GM21619 (cell line): ENCODE results near the gene MYO1C.

Experiments used
- ATAC-seq: cut with Tn5 transposase; IDR thresholded peaks from one replicate; pipeline ENCODE4 v1.9.1; 2021; ENCODE audit not compliant: unreplicated experiment

Gene MYO1C

DNA sequence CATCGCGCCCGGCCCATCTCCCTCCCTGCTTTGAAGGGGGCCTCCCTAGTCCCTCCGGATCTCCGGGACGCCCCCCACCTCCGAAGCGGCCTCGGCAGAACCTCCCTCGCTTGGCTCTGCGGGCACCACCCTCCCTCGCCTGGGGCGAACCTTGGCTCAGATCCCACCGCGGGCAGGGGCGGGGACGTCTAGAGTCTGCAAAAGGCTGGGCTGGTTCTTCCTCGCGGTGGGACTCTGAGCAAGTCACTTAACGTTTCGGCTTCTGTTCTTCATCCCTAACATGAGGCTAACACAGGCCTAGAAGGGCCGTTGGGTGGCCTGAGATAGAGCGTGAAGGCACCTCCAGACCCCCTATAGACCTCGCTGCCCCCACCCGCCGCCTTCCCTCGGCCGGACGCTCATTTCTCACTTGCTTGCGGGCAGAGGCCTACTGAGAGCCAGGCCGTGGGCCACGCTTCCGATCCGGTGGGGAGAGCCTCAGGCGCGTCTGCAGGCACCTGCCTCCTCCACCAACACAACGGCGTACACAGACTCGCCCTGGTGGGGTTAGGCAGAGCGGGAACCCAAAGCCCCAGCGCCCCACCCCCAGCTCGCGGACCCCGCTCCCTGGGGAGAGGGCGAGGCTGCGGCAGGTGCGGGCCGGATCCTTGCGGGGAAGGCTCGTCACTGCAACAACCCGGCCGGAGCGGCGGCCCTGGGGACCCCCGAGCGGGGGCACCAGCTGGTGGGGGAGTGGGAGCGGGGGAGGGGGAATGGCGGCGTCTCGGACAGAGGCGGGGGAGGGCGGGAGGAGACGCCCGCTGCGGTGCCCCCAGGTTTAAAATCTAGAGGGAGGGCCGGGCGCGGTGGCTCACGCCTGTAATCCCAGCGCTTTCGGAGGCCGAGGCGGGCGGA is 5.4 kb downstream of the MYO1C start:
- no peak for ATAC-seq

DNA sequence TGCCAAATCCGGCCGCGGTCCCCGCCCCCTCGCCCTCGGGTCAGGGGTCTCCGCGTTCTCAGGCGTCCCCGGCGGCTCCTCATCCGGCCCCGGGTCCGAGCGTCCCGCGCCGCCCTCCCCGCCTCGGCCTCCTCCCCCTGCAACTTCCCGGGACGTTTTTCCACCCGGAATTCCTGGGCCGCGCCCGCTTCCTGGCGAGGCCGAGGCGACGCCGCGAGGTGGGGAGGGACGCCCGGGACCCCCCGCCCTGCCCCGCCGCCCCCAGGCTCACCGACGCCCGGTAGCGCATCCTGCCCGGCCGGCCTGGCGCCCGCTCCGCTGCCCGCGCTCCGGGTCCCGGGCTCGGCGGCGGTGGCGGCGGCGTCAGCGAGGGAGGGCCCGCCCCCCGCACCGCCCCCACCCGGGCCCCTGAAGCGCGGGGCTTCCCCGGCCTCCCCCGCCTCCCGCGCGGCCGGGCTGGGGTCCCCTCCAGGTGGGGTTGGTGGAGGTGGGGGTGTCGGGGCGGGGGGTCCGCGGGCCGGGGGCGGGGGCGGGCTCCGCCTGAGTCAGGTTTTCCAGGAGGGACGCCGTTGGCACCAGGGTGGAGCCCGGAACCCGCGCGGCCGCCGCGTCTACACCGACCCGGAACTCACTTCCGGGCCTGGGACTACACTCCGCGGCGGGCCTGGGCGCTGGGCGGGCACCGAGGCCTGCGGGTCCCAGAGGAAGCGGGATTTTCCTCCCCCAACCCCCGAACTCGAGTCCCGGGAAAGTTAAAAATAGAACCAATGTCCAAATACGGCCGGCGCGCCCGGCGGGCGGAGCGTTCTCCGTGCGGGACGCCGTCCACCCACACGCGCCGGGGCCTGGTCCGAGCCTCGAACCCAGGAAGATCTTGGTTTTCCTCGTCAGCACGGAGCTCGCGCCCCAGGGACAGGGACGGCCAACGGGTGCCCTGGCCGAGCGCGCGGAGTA is 6.8 kb downstream of the MYO1C start:
- peak; percentile 27 for ATAC-seq

- peak; percentile 36 for ATAC-seq
Observed at GRCh38 chr17:1484676-1485422, 7.6 kb downstream of the MYO1C start.

DNA sequence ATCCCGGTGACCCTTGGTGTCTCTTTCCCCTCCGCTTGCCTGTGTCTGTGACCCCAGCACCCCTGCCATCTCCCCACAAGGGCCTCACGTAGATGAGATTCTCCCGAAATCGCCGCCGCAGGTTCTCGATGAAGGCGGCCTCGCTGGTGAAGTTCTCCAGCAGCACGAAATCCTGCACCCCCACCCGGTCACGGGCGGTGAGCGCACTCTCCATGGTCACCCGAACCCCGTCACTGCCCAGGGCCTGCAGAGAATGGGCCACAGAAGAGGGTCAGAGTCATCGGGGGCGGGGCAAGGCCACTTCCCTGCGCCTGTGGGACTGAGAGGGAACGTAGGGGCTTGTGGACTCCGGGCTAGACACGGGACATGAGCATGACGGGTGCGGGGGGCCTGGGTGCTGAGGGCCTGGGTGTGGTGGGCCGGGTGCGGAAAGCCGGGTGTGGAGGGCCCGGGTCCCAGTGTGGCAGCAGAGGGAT is 8.4 kb downstream of the MYO1C start:
- ATAC-seq = no peak

GRCh38 chr17:1482680-1483079 is 9.8 kb downstream of the MYO1C start:
- no peak for ATAC-seq

DNA sequence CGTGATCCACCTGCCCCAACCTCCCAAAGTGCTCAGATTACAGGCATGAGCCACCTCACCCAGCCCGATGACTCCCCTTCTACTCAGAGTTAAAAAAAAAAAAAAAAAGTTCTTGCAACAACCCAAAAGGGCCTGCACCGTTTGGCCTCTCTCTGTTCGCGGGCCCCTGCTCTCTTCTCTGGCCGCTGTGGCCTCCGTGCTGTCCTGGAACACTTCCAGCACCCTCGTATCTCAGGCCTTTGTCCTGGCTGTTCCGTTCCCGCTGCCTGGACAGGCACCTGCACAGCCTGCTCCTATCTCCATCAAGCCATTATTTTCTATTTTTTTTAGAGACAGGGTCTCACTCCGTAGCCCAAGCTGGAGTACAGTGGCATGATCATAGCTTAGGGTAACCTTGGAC is 10.8 kb downstream of the MYO1C start:
- ATAC-seq = no peak

DNA sequence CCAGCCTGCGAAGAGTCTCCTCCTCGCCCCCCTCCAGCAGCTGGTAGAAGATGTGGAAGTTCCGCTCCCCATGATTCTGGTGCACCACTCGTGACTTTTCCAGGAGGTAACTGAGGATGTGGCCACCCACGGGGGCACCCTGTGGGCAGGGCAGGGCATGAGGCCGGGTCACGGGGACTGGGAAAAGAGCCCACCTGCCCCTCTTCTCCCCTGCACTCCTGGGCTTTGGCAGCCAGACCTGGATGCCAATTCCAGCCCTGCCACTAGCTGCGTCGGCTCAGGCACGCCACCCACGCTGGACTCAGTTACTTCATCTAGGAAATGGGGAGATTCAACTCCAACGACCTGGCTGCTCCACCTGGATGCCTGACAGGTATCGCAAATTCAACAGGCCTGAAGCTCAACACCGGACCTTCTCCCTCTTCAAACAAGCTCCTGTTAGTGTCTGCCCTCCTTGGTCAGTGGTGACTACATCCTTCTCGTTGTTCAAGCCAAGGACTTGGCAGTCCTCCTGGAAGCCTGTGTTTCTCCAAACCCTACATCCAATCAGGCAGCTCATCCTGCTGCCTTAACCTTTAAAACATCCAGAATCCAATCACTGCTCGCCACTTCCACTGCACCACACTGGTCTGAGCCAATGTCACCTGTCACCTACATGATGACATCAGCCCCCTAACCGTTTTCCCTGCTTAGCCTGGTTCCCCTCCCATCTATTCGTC is 11.6 kb downstream of the MYO1C start:
- no peak for ATAC-seq

DNA sequence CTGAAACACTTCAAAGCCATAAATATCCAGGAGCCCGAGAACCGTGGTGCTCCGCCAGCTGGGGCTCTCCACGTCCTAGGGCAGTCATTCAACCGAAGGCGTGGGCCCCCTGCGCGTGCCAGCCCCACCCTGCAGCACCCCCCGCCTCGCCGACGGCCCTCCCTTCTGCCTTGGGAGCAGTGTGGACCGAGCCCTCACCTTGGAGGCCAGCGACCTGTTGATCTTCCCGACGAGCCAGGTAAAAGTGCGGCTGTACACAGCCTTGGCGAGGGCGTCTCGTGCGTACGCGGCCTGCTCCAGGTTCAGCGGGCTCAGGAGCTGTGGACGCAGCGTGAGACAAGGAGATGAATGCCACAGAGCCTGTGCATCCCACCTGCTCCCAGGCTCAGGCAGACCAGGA is 14.1 kb downstream of the MYO1C start:
- no peak for ATAC-seq

DNA sequence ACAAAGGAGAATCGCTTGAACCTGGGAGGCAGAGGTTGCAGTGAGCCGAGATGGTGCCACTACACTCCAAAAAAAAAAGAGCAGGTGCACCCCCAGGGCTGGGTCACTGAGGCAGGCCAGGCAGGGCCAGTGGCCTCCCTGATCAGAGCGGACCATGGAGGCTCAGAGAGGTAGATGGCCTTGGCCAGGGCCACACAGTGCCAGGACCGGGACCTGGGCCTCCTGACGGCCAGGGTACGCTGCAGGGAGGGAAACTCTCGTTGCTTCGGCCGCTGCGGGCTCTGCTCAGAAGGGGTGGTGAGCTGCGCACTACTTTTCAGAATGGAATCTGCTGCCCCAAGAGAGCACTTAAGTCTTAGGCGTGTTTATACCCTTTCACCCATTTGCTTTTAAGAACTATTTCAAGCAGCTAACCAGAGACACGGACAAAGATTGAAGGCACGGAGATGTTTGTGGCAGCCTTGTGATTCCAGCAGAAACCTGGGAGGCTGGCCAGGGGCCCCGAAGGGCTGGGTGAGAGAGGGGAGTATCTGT is 17.1 kb downstream of the MYO1C start:
- ATAC-seq = no peak

DNA sequence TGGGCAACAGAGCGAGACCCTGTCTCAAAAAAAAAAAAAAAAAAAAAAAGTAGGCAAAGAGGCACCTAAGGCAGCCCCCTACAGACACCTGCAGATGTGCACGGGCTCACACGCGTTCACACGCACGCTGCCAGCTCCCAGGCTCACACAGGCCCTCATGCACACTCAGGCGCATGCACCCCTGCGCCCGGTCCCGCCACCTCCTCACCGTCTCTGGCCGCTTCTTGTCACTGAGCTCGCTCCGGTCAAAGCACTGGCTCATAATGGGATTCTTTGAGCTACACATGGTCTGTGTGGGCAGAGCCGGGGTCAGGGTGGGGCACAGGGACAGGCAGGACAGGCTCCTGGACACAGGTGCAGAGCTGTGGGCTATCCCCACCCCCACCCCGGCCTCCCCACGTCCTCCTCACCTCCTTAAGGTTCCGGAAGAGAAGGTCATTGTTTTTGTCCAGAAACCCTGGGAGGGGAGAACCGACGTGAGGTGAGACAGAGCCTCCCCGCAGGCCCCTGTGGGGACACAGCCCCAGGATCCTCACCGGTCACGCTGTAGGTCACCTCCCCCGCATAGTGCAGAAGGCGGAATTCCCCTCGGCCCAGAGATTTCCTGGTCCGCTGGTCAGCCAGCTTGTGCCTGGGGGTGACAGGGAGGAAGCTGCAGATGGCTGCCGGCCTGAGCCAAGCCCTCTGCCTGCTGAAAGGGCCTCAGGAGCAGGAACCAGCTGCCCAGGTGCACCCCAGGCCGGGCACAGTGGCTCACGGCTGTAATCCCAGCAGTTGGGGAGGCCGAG is 17.9 kb downstream of the MYO1C start:
- ATAC-seq = peak; percentile 64

GRCh38 chr17:1473841-1474240 is 18.6 kb downstream of the MYO1C start:
- no peak for ATAC-seq

GRCh38 chr17:1473170-1473569 is 19.3 kb downstream of the MYO1C start:
- ATAC-seq = no peak

DNA sequence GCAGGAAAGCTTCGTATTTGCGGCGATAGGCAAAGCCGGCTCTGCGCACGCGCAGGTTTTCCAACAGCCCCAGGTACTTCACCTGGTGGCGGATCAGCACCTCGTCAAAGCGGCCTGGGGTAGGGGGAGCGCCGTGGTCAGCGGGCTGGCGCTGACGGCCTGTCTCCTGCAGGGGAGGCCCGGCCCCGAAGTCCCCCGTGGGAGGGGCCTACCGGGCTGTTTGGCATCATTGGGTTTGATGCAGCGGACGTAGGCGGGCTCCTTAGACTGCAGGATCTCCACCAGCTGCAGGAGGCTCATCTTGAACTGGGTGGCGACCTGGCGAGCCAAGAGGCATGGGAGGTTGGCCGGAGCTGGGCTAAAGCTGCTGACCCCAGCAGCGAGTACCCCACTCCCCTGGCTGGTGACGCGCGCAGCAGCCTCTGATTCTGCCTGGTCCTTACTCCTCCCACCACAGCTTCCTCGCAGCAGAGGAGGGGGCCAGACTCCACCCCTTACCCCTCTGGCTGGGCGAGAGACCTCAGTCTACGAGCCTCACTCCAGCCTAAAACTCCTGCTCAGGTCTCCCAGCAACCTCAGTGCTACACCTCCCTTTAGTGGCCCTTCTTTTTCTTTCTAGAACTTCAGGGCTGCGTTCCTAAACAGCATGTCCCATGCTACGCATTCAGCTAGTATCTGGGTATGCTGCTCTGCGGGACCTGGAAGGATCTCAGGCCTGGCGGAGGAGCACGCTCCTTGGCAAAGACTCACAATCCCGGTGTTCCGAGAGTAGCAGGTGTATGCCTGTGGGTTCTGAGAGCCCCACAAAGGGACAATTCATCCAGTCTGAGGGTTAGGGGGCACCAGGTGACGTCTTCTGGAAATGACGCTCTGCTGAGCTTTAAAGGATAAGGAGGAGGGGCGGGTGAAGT is 20.3 kb downstream of the MYO1C start:
- ATAC-seq = no peak

DNA sequence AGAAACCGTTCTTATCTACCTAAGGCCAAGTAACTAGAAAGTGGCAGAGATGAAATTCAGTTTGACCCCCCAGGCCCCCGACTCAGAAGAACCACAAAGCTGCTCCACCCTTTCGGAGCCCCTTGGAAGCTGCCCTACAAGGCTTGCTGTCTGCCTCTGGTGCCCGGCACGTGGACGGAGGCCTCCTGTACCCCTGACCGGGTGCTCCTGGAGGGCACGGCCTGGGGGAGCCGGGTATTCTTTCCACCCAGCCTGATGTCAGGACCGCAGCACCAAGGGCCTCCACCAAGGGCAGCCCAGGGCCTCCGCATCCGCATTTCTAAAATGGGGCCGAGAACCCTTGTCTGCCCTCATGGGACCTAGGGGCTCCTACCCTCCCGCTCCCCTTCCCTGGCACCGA is 21.0 kb downstream of the MYO1C start:
- no peak for ATAC-seq

DNA sequence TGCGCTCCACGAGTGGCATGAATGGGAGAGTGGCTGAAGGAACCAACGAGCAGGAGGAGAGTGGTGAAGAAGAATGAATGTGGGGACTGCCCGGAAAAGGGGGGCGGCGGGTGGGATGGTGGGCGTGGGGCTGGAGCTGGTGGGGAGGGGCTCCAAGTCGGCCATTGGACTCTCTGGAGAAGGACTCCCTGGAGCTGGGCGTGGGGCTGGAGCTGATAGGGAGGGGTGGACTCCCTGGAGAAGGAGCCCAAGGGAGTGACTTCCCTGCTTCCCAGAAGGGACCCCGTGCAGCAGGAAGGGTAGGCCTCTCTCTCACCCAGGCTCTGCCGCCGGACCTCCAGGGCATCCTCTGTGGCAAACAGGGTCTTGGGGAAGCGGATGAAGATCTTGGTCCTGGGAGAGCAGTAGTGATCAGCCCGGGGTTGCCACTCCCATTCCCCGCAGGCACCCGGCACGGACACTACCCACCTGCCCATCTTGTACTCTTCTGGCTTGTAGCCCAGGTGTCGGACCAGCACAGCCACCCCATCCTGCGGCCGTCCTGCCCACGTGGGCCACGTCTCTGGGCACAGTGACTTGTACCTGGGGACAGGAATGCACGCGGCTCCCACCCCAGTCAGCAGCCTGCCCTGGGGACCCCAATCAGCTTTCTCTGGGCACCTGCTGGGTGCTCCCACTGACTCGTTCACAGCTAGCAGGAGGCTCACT is 21.6 kb downstream of the MYO1C start:
- no peak for ATAC-seq

- no peak for ATAC-seq
Observed at GRCh38 chr17:1470071-1470754, 22.3 kb downstream of the MYO1C start.

DNA sequence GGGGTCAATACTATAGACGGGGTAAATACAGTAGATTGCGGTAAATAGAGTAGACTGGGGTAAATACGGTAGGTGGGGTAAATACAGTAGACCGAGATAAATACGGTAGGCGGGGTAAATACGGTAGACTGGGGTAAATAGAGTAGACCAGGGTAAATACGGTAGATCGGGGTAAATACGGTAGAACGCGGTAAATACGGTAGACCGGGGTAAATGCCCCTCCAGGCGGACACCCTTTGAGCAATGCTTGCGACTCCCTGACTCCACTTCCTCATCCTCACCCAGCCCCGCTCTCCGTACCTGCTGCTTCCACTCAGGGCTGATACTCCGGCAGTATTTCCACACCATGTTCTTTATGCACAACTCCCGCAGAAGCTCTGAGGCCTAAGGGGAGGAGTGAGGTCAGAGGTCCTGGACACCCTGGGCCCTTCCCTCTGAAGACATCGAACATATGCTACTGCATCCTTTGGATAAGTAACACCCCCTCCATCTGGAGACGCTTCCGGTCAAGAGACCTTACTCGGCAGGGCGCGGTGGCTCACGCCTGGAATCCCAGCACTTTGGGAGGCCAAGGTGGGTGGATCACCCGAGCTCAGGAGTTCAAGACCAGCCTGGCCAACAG is 23.1 kb downstream of the MYO1C start:
- ATAC-seq = no peak
